ENCODE data around the gene IGSF8.

Gene IGSF8

GRCh38 chr1:160096274-160097116 lies 1.9 kb downstream of the IGSF8 start:
- no peak for TF ChIP-seq CTCF (IDR thresholded peaks at IDR 0.05; ENCODE audit: low read depth, low read length)
- H3K4me3 ChIP-seq (ENCODE audit: low read depth, low read length) = no peak overlapping the region

GRCh38 chr1:160095382-160096105 lies 2.9 kb downstream of the IGSF8 start:
- H3K4me3 ChIP-seq (ENCODE audit: low read depth, low read length) = no peak overlapping the region
- TF ChIP-seq CTCF (IDR thresholded peaks at IDR 0.05; ENCODE audit: low read depth, low read length) = no peak

- no peak for TF ChIP-seq CTCF (IDR thresholded peaks at IDR 0.05; ENCODE audit: low read depth, low read length)
- no peak overlapping the region for H3K4me3 ChIP-seq (ENCODE audit: low read depth, low read length)
These were observed 3.6 kb downstream of the IGSF8 start for GRCh38 chr1:160094806-160095205.

GRCh38 chr1:160094291-160094625 lies 4.2 kb downstream of the IGSF8 start:
- TF ChIP-seq CTCF (IDR thresholded peaks at IDR 0.05; ENCODE audit: low read depth, low read length) = no peak

GRCh38 chr1:160093624-160094290 lies 4.7 kb downstream of the IGSF8 start:
- no peak overlapping the region for H3K4me3 ChIP-seq (ENCODE audit: low read depth, low read length)
- TF ChIP-seq CTCF (IDR thresholded peaks at IDR 0.05; ENCODE audit: low read depth, low read length) = no peak

More at GRCh38 chr1:160094291-160094625, 4.2 kb downstream of the IGSF8 start:
- H3K4me3 ChIP-seq (ENCODE audit: low read depth, low read length) = no peak overlapping the region

- no peak overlapping the region for H3K4me3 ChIP-seq (ENCODE audit: low read depth, low read length)
- TF ChIP-seq CTCF (IDR thresholded peaks at IDR 0.05; ENCODE audit: low read depth, low read length) = no peak
These were observed 5.4 kb downstream of the IGSF8 start for GRCh38 chr1:160093069-160093395.

Measured in WI38 (cell line).